ENCODE results near the gene DEGS2.

GRCh38 chr14:100201701-100202100, 42.3 kb upstream of the DEGS2 start:
- no peak for TF ChIP-seq POLR2A (IDR thresholded peaks at IDR 0.05)
- TF ChIP-seq, protein P1, sequence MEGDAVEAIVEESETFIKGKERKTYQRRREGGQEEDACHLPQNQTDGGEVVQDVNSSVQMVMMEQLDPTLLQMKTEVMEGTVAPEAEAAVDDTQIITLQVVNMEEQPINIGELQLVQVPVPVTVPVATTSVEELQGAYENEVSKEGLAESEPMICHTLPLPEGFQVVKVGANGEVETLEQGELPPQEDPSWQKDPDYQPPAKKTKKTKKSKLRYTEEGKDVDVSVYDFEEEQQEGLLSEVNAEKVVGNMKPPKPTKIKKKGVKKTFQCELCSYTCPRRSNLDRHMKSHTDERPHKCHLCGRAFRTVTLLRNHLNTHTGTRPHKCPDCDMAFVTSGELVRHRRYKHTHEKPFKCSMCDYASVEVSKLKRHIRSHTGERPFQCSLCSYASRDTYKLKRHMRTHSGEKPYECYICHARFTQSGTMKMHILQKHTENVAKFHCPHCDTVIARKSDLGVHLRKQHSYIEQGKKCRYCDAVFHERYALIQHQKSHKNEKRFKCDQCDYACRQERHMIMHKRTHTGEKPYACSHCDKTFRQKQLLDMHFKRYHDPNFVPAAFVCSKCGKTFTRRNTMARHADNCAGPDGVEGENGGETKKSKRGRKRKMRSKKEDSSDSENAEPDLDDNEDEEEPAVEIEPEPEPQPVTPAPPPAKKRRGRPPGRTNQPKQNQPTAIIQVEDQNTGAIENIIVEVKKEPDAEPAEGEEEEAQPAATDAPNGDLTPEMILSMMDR (IDR thresholded peaks at IDR 0.05), result no peak

Measured in gastroesophageal sphincter (tissue), 3 donors.